Upper lobe of left lung (tissue), 4 donors: Measurements from ENCODE around the gene TMEM86A.

Experiments used
- CTCF ChIP-seq, 6 experiments: fragments of 450-650 bp in 4 of 6; fragments of 200-600 bp in 2 of 6; sonication (generic) in 2 of 6; IDR thresholded peaks; one replicate each; pipeline ENCODE4 v1.5.1; 2016 to 2019; ENCODE audit warnings: antibody characterized with exemption in 6 of 6
- POLR2A ChIP-seq, 4 donors: fragments of 450-650 bp; IDR thresholded peaks; one replicate each; pipeline ENCODE4 v1.5.1; 2016 to 2017; ENCODE audit warnings: antibody characterized with exemption in 4 of 4, mild to moderate bottlenecking in 2 of 4

GRCh38 chr11:18703001-18703763 is 4.6 kb downstream of the TMEM86A start:
- TF ChIP-seq CTCF (IDR thresholded peaks at IDR 0.05) (no peak), POLR2A (IDR thresholded peaks at IDR 0.05) (no peak)
